ENCODE measurements around the gene SULT6B1.

The SULT6B1 gene

DNA sequence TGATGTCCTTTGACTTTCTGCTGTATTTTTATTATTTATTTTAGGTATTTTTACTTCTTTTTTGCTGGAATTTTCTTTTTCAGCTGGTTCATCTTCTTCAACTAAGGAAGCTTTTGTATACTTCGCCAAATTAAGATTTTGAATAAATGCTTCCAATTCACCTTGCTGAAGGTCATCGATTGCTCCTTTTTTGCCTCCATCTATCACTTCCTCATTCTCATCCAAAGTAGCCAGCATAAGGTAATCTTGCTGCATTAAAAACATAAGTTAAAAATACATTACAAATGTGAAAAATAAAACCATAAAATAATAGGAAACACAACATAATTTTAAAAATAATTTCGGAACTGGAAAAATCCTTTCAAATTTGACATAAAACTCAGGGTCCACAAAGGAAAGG is 40.3 kb upstream of the SULT6B1 start:
- TF ChIP-seq TAF1 (IDR thresholded peaks at IDR 0.05; ENCODE audit: borderline replicate concordance, insufficient read depth, low read length), result no peak
- TF ChIP-seq POLR2AphosphoS5 (IDR thresholded peaks at IDR 0.05; ENCODE audit: low read depth, low read length), result no peak
- TF ChIP-seq SIN3A (IDR thresholded peaks at IDR 0.05; ENCODE audit: borderline replicate concordance, insufficient read depth, low read length), result no peak
- TF ChIP-seq REST (IDR thresholded peaks at IDR 0.05; ENCODE audit: insufficient read depth in 1 of 2, low read depth in 2 of 2, low read length in 2 of 2), result no peak
- TF ChIP-seq FOXP2 (optimal IDR thresholded peaks at IDR 0.05; ENCODE audit: borderline replicate concordance, extremely low read depth, extremely low read length, insufficient read depth), result no peak

GRCh38 chr2:37226863-37227262 is 38.4 kb upstream of the SULT6B1 start:
- TF ChIP-seq SIN3A (IDR thresholded peaks at IDR 0.05; ENCODE audit: borderline replicate concordance, insufficient read depth, low read length) (no peak), TAF1 (IDR thresholded peaks at IDR 0.05; ENCODE audit: borderline replicate concordance, insufficient read depth, low read length) (no peak), POLR2AphosphoS5 (IDR thresholded peaks at IDR 0.05; ENCODE audit: low read depth, low read length) (no peak), FOXP2 (optimal IDR thresholded peaks at IDR 0.05; ENCODE audit: borderline replicate concordance, extremely low read depth, extremely low read length, insufficient read depth) (no peak), REST (IDR thresholded peaks at IDR 0.05; ENCODE audit: insufficient read depth in 1 of 2, low read depth in 2 of 2, low read length in 2 of 2) (no peak)

- TF ChIP-seq FOXP2 (optimal IDR thresholded peaks at IDR 0.05; ENCODE audit: borderline replicate concordance, extremely low read depth, extremely low read length, insufficient read depth) (no peak), REST (IDR thresholded peaks at IDR 0.05; ENCODE audit: insufficient read depth in 1 of 2, low read depth in 2 of 2, low read length in 2 of 2) (peak; percentile 51 to 79; a peak in 3 of 4 replicates)
Measured at GRCh38 chr2:37224063-37224462, 35.6 kb upstream of the SULT6B1 start.

DNA sequence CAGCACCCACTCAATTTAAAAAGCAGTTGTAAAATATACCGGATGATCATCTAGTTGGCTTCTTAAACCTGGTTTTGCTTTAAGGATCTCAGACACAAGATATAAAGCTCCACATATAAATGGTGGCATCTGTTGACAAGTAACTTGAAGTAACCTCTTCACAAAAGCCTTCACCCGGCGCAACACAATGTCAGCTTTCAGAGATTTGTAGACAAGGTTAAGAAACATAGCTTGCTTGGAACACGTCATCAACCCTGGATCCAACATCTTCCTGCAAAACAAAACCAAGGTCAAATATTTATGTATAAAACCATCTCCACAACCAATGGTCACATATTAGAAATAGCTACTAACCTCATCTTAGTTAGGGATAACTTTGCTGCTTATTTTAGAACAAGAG is 34.7 kb upstream of the SULT6B1 start:
- TF ChIP-seq POLR2AphosphoS5 (IDR thresholded peaks at IDR 0.05; ENCODE audit: low read depth, low read length) (no peak), SIN3A (IDR thresholded peaks at IDR 0.05; ENCODE audit: borderline replicate concordance, insufficient read depth, low read length) (no peak), TAF1 (IDR thresholded peaks at IDR 0.05; ENCODE audit: borderline replicate concordance, insufficient read depth, low read length) (no peak), FOXP2 (optimal IDR thresholded peaks at IDR 0.05; ENCODE audit: borderline replicate concordance, extremely low read depth, extremely low read length, insufficient read depth) (no peak), REST (IDR thresholded peaks at IDR 0.05; ENCODE audit: insufficient read depth in 1 of 2, low read depth in 2 of 2, low read length in 2 of 2) (no peak)

DNA sequence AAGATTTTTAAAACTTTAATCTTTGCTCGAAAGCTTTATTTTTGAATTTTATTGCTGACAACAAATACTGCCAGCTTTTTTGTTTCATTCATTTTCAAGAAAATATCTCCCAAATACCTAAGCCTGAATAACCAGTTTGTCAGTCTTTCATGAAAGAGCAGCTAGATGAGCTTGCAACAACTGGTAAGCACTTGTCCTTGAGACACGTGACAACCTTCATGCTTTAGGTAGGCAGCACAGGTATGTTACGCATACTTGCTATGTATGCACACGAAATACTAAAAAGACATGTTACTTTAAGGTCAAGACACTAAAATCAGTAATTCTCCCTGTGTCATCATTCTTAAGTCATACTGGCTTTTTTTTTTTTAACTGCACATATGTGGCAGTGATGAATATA is 30.6 kb upstream of the SULT6B1 start:
- TF ChIP-seq FOXP2 (optimal IDR thresholded peaks at IDR 0.05; ENCODE audit: borderline replicate concordance, extremely low read depth, extremely low read length, insufficient read depth), result no peak
- TF ChIP-seq SIN3A (IDR thresholded peaks at IDR 0.05; ENCODE audit: borderline replicate concordance, insufficient read depth, low read length), result no peak
- no peak for TF ChIP-seq TAF1 (IDR thresholded peaks at IDR 0.05; ENCODE audit: borderline replicate concordance, insufficient read depth, low read length)
- no peak for TF ChIP-seq POLR2AphosphoS5 (IDR thresholded peaks at IDR 0.05; ENCODE audit: low read depth, low read length)
- TF ChIP-seq REST (IDR thresholded peaks at IDR 0.05; ENCODE audit: insufficient read depth in 1 of 2, low read depth in 2 of 2, low read length in 2 of 2), result no peak
